ENCODE measurements around the gene ZBTB20. TPM values are rescaled to one million over a fixed set of nuclear protein-coding genes. Genes with fewer than 3 reads are reported as not detected.

ZBTB20 gene
- total RNA-seq, 1 experiment from 2014 or later, result 0.62 TPM

- no peak for DNase-seq
- no peaks in the 10 kb centered on the region for H3K36me3 ChIP-seq (replicated peaks; ENCODE audit: control insufficient read depth, insufficient read depth, low read length)
- no peak overlapping the region for H3K4me3 ChIP-seq (ENCODE audit: insufficient read depth, low read depth, low read length)
- no peaks in the 10 kb centered on the region for H3K27me3 ChIP-seq (ENCODE audit: control insufficient read depth, insufficient read depth, low read length)
These were observed 838.7 kb downstream of the ZBTB20 start for GRCh38 chr3:114308377-114308776.

- H3K27me3 ChIP-seq (ENCODE audit: control insufficient read depth, insufficient read depth, low read length), result no peaks in the 10 kb centered on the region
- DNase-seq, result no peak
- H3K36me3 ChIP-seq (replicated peaks; ENCODE audit: control insufficient read depth, insufficient read depth, low read length), result no peaks in the 10 kb centered on the region
- H3K4me3 ChIP-seq (ENCODE audit: insufficient read depth, low read depth, low read length), result no peak overlapping the region
These were observed 839.3 kb downstream of the ZBTB20 start for GRCh38 chr3:114307832-114308231.

DNA sequence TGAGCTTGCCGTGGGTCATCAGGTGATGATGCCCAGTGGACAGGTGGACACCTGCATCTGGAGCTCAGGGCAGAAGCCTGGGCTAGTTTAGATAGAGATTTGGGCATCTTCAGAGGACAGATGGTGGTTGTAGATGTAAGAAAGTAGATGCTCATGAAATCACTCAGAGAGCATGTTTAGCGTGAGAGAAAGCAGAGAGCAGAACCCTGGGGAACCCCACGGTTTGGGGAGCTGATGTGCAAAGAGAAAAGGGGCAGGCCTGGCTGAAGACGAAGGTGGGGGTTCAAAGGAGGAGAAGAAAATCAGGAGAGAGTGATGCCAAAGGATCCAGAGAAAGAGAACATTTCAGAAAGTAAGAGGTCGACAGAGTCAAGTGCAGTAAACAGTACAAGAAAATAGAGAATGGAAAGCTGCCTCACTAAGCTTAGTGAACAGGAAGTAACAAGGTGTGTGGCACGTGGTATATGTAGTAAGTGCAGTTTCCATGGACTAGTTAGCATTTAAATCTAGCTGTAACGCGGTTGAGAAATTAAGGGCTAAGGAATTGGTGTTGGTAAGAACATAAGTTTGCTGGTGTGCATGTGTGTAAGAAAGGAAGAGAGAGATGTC lies 839.8 kb downstream of the ZBTB20 start:
- Histone ChIP-seq H3K27me3 (ENCODE audit: control insufficient read depth, insufficient read depth, low read length) (no peaks in the 10 kb centered on the region), H3K36me3 (replicated peaks; ENCODE audit: control insufficient read depth, insufficient read depth, low read length) (no peaks in the 10 kb centered on the region), H3K4me3 (ENCODE audit: insufficient read depth, low read depth, low read length) (no peak overlapping the region)
- DNase-seq, result no peak

GRCh38 chr3:114299941-114300624 lies 847.0 kb downstream of the ZBTB20 start:
- Histone ChIP-seq H3K27me3 (ENCODE audit: control insufficient read depth, insufficient read depth, low read length) (no peaks in the 10 kb centered on the region), H3K4me3 (ENCODE audit: insufficient read depth, low read depth, low read length) (no peak overlapping the region), H3K36me3 (replicated peaks; ENCODE audit: control insufficient read depth, insufficient read depth, low read length) (no peaks in the 10 kb centered on the region)
- DNase-seq, result no peak

GRCh38 chr3:114299421-114299820 lies 847.7 kb downstream of the ZBTB20 start:
- Histone ChIP-seq H3K27me3 (ENCODE audit: control insufficient read depth, insufficient read depth, low read length) (no peaks in the 10 kb centered on the region), H3K36me3 (replicated peaks; ENCODE audit: control insufficient read depth, insufficient read depth, low read length) (no peaks in the 10 kb centered on the region), H3K4me3 (ENCODE audit: insufficient read depth, low read depth, low read length) (no peak overlapping the region)
- peak; percentile 62 for DNase-seq

- no peaks in the 10 kb centered on the region for H3K27me3 ChIP-seq (ENCODE audit: control insufficient read depth, insufficient read depth, low read length)
- H3K4me3 ChIP-seq (ENCODE audit: insufficient read depth, low read depth, low read length), result no peak overlapping the region
- no peak for DNase-seq
- no peaks in the 10 kb centered on the region for H3K36me3 ChIP-seq (replicated peaks; ENCODE audit: control insufficient read depth, insufficient read depth, low read length)
These were observed 851.1 kb downstream of the ZBTB20 start for GRCh38 chr3:114295946-114296345.

DNA sequence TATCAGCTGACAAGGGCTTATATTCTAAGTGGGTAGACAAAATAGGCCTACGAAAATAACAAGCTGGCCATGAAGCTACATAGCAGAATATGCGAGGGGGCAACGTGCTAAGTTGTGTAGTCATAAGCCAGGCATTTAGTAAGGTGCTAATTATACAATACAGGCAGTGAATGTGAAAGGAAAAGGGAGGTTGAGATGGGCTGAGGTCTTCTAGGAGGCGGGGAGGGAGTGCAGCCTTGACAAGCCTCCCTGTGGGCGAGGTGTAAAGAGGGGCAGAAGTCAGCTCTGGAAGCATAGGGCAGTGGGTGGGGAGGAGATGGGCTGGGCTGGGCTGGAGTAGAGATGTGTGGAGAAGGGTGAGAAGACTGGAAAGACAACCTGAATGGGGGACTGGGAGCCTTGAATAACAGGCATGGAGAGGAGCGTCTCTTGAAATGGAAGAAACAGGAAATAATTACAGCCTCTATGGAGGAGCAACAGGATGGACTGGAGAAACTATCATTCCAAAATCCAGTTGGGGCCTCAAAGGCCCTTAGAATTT lies 852.1 kb downstream of the ZBTB20 start:
- DNase-seq, result no peak
- Histone ChIP-seq H3K27me3 (ENCODE audit: control insufficient read depth, insufficient read depth, low read length) (no peaks in the 10 kb centered on the region), H3K4me3 (ENCODE audit: insufficient read depth, low read depth, low read length) (no peak overlapping the region)

DNA sequence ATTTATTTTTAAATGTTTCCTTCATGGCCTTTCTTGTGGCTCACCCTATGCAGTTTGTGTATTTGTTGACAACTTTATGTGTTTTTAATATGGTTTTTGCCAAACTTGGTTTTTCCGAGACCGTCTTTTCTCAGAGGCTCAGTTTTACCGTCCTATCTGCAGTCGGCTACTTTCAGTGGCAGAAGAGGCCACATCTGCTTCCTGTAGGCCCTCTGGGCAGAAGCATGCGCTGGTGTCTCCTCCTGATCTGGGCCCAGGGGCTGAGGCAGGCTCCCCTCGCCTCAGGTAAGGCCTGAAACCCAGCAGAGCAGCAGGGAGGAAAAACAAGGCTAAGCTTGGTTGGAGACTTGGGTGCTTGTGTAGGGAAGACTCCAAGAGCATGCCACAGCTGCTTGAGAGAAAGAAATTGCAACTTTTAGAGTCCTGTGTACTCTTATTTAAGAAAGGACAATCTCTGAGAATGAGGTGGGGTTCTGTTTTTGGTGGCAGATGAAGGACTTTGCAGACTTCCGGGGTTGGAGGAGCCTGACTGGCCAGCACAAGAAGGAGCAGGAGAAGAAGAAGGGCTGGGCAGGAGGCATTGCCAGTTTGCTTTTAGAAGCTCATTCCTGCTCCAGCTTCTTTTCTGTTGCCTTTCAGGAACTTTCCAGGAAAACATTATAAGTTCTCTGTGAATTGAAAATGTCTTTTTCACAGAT lies 853.1 kb downstream of the ZBTB20 start, which contains the start of gene TIGIT:
TSS of gene TIGIT (plus strand) at position 191 of the 698 bp plus-strand sequence. CDS start at position 225, 34 bp downstream.
- Histone ChIP-seq H3K27me3 (ENCODE audit: control insufficient read depth, insufficient read depth, low read length) (no peaks in the 10 kb centered on the region), H3K4me3 (ENCODE audit: insufficient read depth, low read depth, low read length) (no peak within 1 kb of the TSS), H3K36me3 (replicated peaks; ENCODE audit: control insufficient read depth, insufficient read depth, low read length) (no peaks in the 10 kb centered on the region)
- no peak for DNase-seq

More for the DNA sequence above, 852.1 kb downstream of the ZBTB20 start:
- H3K36me3 ChIP-seq (replicated peaks; ENCODE audit: control insufficient read depth, insufficient read depth, low read length), result no peaks in the 10 kb centered on the region

- no peak overlapping the region for H3K4me3 ChIP-seq (ENCODE audit: insufficient read depth, low read depth, low read length)
- H3K36me3 ChIP-seq (replicated peaks; ENCODE audit: control insufficient read depth, insufficient read depth, low read length), result no peaks in the 10 kb centered on the region
- H3K27me3 ChIP-seq (ENCODE audit: control insufficient read depth, insufficient read depth, low read length), result no peaks in the 10 kb centered on the region
- DNase-seq, result peak; percentile 91
These were observed 855.9 kb downstream of the ZBTB20 start for GRCh38 chr3:114290911-114291901.

GRCh38 chr3:114286266-114286665 lies 860.8 kb downstream of the ZBTB20 start:
- Histone ChIP-seq H3K27me3 (ENCODE audit: control insufficient read depth, insufficient read depth, low read length) (no peaks in the 10 kb centered on the region), H3K4me3 (ENCODE audit: insufficient read depth, low read depth, low read length) (no peak overlapping the region), H3K36me3 (replicated peaks; ENCODE audit: control insufficient read depth, insufficient read depth, low read length) (no peaks in the 10 kb centered on the region)
- no peak for DNase-seq

DNA sequence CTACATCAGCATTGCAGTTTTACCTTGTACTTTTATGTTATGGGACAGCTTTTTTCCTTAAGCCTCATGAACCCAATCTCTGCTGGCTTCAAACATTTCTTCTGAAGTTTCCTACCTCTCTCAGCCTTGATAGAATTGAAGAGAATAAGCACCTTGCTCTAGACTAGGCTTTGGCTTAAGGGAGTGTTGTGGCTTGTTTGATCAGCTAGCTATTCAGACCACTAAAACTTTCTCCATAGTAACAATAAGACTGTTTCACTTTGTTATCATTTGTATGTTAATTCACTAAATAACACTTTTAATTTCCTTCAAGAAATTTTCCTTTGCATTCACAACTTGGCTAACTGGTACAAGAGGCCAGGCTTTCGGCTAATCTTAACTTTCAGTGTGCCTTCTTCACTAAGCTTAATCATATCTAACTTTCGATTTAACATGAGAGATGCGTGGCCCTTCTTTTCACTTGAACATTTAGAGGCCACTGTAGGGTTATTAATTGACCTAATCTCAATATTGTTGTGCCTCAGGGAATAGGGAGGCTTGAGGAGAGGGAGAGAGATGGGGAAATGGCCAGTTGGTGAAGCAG lies 861.3 kb downstream of the ZBTB20 start:
- Histone ChIP-seq H3K4me3 (ENCODE audit: insufficient read depth, low read depth, low read length) (no peak overlapping the region), H3K27me3 (ENCODE audit: control insufficient read depth, insufficient read depth, low read length) (no peaks in the 10 kb centered on the region), H3K36me3 (replicated peaks; ENCODE audit: control insufficient read depth, insufficient read depth, low read length) (no peaks in the 10 kb centered on the region)
- DNase-seq, result no peak

GRCh38 chr3:114284644-114285043 lies 862.4 kb downstream of the ZBTB20 start:
- Histone ChIP-seq H3K27me3 (ENCODE audit: control insufficient read depth, insufficient read depth, low read length) (no peaks in the 10 kb centered on the region), H3K36me3 (replicated peaks; ENCODE audit: control insufficient read depth, insufficient read depth, low read length) (no peaks in the 10 kb centered on the region), H3K4me3 (ENCODE audit: insufficient read depth, low read depth, low read length) (no peak overlapping the region)
- no peak for DNase-seq
